ENCODE data around the gene MERTK. TPM values are rescaled to one million over a fixed set of nuclear protein-coding genes. Genes with fewer than 3 reads are reported as not detected.

The MERTK gene
- polyA plus RNA-seq, 1 of the 3 experiments (the other 2 are of a cell fraction), result 9.6 TPM

DNA sequence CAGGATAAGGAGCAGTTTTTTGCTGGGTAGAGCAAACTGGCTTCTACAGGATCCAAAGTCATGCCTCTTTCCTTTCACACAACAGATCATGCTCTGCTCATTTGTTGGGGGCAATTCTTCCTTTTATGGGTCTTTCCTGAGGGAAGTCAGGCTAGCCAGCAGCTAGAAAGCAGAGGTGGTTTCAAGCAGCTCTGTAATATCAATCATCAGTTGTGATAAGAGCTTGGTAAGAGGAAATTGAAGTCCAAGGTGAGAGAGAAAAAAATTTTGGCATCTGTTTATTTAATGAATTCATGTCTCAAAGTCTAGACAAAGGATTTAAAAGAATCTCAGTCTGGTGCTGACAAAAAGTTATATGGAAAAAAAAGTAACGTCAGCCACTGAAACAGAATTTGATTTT, 162.9 kb downstream of the MERTK start (continued):
- TF ChIP-seq, protein P1, sequence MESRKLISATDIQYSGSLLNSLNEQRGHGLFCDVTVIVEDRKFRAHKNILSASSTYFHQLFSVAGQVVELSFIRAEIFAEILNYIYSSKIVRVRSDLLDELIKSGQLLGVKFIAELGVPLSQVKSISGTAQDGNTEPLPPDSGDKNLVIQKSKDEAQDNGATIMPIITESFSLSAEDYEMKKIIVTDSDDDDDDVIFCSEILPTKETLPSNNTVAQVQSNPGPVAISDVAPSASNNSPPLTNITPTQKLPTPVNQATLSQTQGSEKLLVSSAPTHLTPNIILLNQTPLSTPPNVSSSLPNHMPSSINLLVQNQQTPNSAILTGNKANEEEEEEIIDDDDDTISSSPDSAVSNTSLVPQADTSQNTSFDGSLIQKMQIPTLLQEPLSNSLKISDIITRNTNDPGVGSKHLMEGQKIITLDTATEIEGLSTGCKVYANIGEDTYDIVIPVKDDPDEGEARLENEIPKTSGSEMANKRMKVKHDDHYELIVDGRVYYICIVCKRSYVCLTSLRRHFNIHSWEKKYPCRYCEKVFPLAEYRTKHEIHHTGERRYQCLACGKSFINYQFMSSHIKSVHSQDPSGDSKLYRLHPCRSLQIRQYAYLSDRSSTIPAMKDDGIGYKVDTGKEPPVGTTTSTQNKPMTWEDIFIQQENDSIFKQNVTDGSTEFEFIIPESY (IDR thresholded peaks at IDR 0.05; ENCODE audit: borderline replicate concordance, low read depth), result no peak
- TF ChIP-seq EZH2phosphoT487 (IDR thresholded peaks at IDR 0.05; ENCODE audit: borderline replicate concordance, low read depth), result no peak

DNA sequence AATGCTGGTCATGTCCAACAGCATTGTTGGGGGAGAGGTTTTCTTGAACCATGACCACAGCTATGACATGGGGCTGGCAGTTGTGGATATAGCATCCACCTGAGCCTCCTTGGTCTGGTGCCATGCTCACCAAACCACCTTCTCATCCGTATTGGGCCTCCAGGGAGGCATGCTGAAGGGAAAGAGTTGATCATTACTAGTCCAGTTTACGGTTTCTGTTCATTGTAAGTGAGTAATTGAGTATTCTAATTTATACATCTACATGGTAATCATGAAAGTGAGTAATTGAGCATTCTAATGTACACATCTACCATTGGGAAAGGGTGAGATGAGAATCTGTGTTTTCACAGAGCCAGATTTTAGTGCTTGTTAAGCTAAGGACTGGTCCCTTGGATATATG, 163.4 kb downstream of the MERTK start:
- no peak for DNase-seq
- CTCF ChIA-PET, result interaction anchor here (0.8 kb wide), 1 partner anchor 54 kb away, joined by 3 read pairs; no protein-coding TSS in a partner anchor

More for the DNA sequence above, 163.4 kb downstream of the MERTK start:
- H3K9me3 ChIP-seq, result no peaks in the 10 kb centered on the region
- no peak overlapping the region for H3K9ac ChIP-seq
- no peak overlapping the region; a peak in 1 of 4 replicates for H3K27ac ChIP-seq (ENCODE audit: low read depth in 2 of 2, low read length in 1 of 2)
- H3K4me3 ChIP-seq (ENCODE audit: low read depth in 2 of 2, low read length in 1 of 2), result no peak overlapping the region
- no peaks in the 10 kb centered on the region for H3K9me2 ChIP-seq
- POLR2A ChIA-PET, result no interaction called here
- no peak overlapping the region for H2AFZ ChIP-seq (ENCODE audit: low read depth)
- peaks cover 75% of the 10 kb centered on the region for H3K79me2 ChIP-seq (ENCODE audit: insufficient read depth)
- H3K4me1 ChIP-seq (ENCODE audit: control insufficient read depth in 1 of 2, insufficient read depth in 2 of 2, low read depth in 1 of 2, low read length in 1 of 2), result peaks cover 7 to 24% of the 10 kb centered on the region in 2 experiments
- TF ChIP-seq SMC3 (IDR thresholded peaks at IDR 0.05; ENCODE audit: low read depth, low read length) (no peak), NRF1 (IDR thresholded peaks at IDR 0.05; ENCODE audit: low read depth, low read length) (no peak), TCF12 (IDR thresholded peaks at IDR 0.05) (no peak), EZH2phosphoT487 (IDR thresholded peaks at IDR 0.05; ENCODE audit: borderline replicate concordance, low read depth) (no peak), SIN3A (IDR thresholded peaks at IDR 0.05; ENCODE audit: borderline replicate concordance, low read depth, low read length) (no peak), GATA2 (CRISPR knock-in tag; IDR thresholded peaks at IDR 0.05) (no peak), YY1 (IDR thresholded peaks at IDR 0.05; ENCODE audit: low read depth) (no peak), TAF1 (IDR thresholded peaks at IDR 0.05; ENCODE audit: borderline replicate concordance, low read depth, low read length) (no peak), EP300 (IDR thresholded peaks at IDR 0.05; ENCODE audit: borderline replicate concordance in 1 of 2, low read depth in 1 of 2, low read length in 1 of 2) (no peak), RFX5 (IDR thresholded peaks at IDR 0.05; ENCODE audit: low read length) (no peak), GABPA (IDR thresholded peaks at IDR 0.05; ENCODE audit: low read depth) (no peak), ELF1 (IDR thresholded peaks at IDR 0.05) (no peak), NFIC (IDR thresholded peaks at IDR 0.05; ENCODE audit: borderline replicate concordance) (no peak), MEF2A (IDR thresholded peaks at IDR 0.05; ENCODE audit: borderline replicate concordance, low read depth) (no peak), FOSL2 (IDR thresholded peaks at IDR 0.05; ENCODE audit: borderline replicate concordance, low read depth) (no peak)
- TF ChIP-seq, protein P2, sequence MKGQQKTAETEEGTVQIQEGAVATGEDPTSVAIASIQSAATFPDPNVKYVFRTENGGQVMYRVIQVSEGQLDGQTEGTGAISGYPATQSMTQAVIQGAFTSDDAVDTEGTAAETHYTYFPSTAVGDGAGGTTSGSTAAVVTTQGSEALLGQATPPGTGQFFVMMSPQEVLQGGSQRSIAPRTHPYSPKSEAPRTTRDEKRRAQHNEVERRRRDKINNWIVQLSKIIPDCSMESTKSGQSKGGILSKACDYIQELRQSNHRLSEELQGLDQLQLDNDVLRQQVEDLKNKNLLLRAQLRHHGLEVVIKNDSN (IDR thresholded peaks at IDR 0.05; ENCODE audit: borderline replicate concordance, low read depth), result no peak
- TF ChIP-seq, protein P3, sequence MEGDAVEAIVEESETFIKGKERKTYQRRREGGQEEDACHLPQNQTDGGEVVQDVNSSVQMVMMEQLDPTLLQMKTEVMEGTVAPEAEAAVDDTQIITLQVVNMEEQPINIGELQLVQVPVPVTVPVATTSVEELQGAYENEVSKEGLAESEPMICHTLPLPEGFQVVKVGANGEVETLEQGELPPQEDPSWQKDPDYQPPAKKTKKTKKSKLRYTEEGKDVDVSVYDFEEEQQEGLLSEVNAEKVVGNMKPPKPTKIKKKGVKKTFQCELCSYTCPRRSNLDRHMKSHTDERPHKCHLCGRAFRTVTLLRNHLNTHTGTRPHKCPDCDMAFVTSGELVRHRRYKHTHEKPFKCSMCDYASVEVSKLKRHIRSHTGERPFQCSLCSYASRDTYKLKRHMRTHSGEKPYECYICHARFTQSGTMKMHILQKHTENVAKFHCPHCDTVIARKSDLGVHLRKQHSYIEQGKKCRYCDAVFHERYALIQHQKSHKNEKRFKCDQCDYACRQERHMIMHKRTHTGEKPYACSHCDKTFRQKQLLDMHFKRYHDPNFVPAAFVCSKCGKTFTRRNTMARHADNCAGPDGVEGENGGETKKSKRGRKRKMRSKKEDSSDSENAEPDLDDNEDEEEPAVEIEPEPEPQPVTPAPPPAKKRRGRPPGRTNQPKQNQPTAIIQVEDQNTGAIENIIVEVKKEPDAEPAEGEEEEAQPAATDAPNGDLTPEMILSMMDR (IDR thresholded peaks at IDR 0.05), result no peak
- TF ChIP-seq, protein P4, sequence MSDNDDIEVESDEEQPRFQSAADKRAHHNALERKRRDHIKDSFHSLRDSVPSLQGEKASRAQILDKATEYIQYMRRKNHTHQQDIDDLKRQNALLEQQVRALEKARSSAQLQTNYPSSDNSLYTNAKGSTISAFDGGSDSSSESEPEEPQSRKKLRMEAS (IDR thresholded peaks at IDR 0.05; ENCODE audit: low read depth), result no peak
- H4K20me1 ChIP-seq (ENCODE audit: insufficient read depth), result no peaks in the 10 kb centered on the region; the same call in 1 of the 2 replicates
- no peaks in the 10 kb centered on the region for H3K27me3 ChIP-seq (ENCODE audit: insufficient read depth)
- 91% methylated on average over 2 of the region's 2 CpGs for WGBS (ENCODE audit: low lambda C conversion rate)
- no peak overlapping the region for H3K4me2 ChIP-seq
- peaks cover 39 to 59% of the 10 kb centered on the region in 2 experiments for H3K36me3 ChIP-seq (replicated peaks in 1 of 2; ENCODE audit: control insufficient read depth in 1 of 2, insufficient read depth in 2 of 2, low read length in 1 of 2)
- peaks cover 33% of the 10 kb centered on the region for H3F3A ChIP-seq (replicated peaks; ENCODE audit: insufficient read depth)

Data from SK-N-SH (cell line).